Activated CD4-positive, alpha-beta T cell treated with anti-CD3 and anti-CD28 coated beads, Interleukin-2, amount 10 ng/mL, durations not matched to agents 7 days and 5 days (primary cell): ENCODE measurements around the gene GARS1. TPM values are rescaled to one million over a fixed set of nuclear protein-coding genes. Genes with fewer than 3 reads are reported as not detected.
A peak's percentile ranks its signal among the peaks of the same experiment; 100 is the strongest.
"Not testable (repeated sequence)": the region's sequence is repeated elsewhere in the genome, so short reads cannot be mapped to it uniquely, and the experiment has no call there.

Experiments used
- CTCF ChIA-PET: fragments of 350-600 bp; sonication (Branson Sonifier 250); formaldehyde crosslinking; loops from one replicate; lab custom pipeline; 2021; ENCODE audit warnings: antibody characterized with exemption; lab: Charles Lee
- POLR2A ChIA-PET: fragments of 350-600 bp; sonication (Branson Sonifier 250); formaldehyde crosslinking; loops from one replicate; lab custom pipeline; 2021; ENCODE audit warnings: antibody characterized with exemption; lab: Charles Lee
- DNase-seq: peaks from one replicate; pipeline ENCODE4 v3.0.0-alpha.2; 2020
- H3K27ac Mint-ChIP-seq: one replicate; pipeline ENCODE4 v1.8.0; 2021; ENCODE audit warnings: mild to moderate bottlenecking, moderate library complexity, mixed read lengths
- H3K27me3 Mint-ChIP-seq: one replicate; pipeline ENCODE4 v1.8.0; 2021; ENCODE audit warnings: mixed read lengths
- H3K36me3 Mint-ChIP-seq: one replicate; pipeline ENCODE4 v1.8.0; 2021; ENCODE audit warnings: low read depth, mixed read lengths
- H3K4me1 Mint-ChIP-seq: one replicate; pipeline ENCODE4 v1.8.0; 2021; ENCODE audit warnings: mixed read lengths
- H3K4me3 Mint-ChIP-seq: one replicate; pipeline ENCODE4 v1.8.0; 2021; ENCODE audit warnings: mild to moderate bottlenecking, moderate library complexity, mixed read lengths
- H3K9me3 Mint-ChIP-seq: one replicate; pipeline ENCODE4 v1.8.0; 2021; ENCODE audit warnings: mixed read lengths
- total RNA-seq, 2 experiments: library from RNA; stranded (reverse); gene quantifications; one replicate each; pipeline ENCODE4 v1.2.3, GENCODE V29; 2021

Gene GARS1
- total RNA-seq, 2 experiments from 2014 or later, result 165 to 167 TPM

DNA sequence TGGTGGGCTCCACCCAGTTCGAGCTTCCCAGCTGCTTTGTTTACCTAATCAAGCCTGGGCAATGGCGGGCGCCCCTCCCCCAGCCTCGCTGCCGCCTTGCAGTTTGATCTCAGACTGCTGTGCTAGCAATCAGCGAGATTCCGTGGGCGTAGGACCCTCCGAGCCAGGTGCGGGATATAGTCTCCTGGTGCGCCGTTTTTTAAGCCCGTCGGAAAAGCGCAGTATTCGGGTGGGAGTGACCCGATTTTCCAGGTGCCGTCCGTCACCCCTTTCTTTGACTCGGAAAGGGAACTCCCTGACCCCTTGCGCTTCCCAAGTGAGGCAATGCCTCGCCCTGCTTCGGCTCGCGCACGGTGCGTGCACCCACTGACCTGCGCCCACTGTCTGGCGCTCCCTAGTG lies 47.6 kb downstream of the GARS1 start:
- H3K27me3 Mint-ChIP-seq, H3K4me1 Mint-ChIP-seq, CTCF ChIA-PET, H3K9me3 Mint-ChIP-seq, H3K4me3 Mint-ChIP-seq, H3K27ac Mint-ChIP-seq, POLR2A ChIA-PET, DNase-seq: not testable (repeated sequence)
- peaks cover 21% of the 10 kb centered on the region for H3K36me3 Mint-ChIP-seq

GRCh38 chr7:30642789-30643188 lies 48.1 kb downstream of the GARS1 start:
- no peaks in the 10 kb centered on the region for H3K27me3 Mint-ChIP-seq
- H3K4me1 Mint-ChIP-seq, result no peaks in the 10 kb centered on the region
- POLR2A ChIA-PET, result no interaction called here

DNA sequence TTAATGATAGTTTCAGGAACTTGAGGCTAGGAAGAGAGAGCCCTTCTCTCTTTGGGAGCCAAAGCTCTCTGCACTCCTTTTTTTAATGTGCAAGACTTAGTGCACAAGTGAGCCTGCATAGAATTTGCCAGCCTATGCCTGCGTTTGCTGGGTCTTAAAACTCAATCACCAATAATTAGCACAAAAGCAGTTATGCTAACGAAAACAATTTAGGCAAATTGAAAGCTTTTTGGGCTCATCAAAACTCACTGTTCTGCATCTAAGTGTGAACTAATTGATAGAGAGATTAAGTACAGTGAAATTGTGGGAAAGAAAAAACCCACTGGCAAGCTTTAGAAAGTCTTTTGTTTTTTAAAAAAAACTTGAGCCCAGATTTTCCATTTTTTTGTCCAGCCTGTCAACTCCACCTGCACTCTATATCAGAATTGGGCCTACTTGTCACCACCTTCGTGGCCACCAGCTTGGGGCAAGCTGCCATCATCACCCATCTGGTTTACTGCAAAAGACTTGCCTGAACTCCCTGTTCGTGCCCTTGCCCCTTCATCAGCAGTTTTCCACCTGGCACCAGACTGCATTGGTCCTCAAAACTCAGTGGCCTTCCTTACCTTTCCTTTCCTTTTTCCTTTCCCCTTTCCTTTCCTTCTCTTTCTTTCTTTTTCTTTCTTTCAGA lies 49.7 kb downstream of the GARS1 start:
- Mint-ChIP-seq H3K4me3 (no peak overlapping the region), H3K9me3 (no peaks in the 10 kb centered on the region), H3K27ac (peak overlapping the region; percentile 54), H3K27me3 (no peaks in the 10 kb centered on the region), H3K36me3 (peaks cover 19% of the 10 kb centered on the region), H3K4me1 (no peaks in the 10 kb centered on the region)
- DNase-seq, result no peak
- CTCF ChIA-PET, result interaction anchor here (1.0 to 1.7 kb wide), 2 partner anchors 10 to 14 kb away, joined by 3 read pairs; no protein-coding TSS in a partner anchor
- POLR2A ChIA-PET, result no interaction called here

More at GRCh38 chr7:30642789-30643188, 48.1 kb downstream of the GARS1 start:
- H3K4me3 Mint-ChIP-seq, result no peak overlapping the region
- DNase-seq, result no peak
- CTCF ChIA-PET, result interaction anchor here (1.7 kb wide), 1 partner anchor 16 kb away, joined by 3 read pairs; no protein-coding TSS in a partner anchor
- no peak overlapping the region for H3K27ac Mint-ChIP-seq
- H3K9me3 Mint-ChIP-seq, result no peaks in the 10 kb centered on the region
- peaks cover 20% of the 10 kb centered on the region for H3K36me3 Mint-ChIP-seq

DNA sequence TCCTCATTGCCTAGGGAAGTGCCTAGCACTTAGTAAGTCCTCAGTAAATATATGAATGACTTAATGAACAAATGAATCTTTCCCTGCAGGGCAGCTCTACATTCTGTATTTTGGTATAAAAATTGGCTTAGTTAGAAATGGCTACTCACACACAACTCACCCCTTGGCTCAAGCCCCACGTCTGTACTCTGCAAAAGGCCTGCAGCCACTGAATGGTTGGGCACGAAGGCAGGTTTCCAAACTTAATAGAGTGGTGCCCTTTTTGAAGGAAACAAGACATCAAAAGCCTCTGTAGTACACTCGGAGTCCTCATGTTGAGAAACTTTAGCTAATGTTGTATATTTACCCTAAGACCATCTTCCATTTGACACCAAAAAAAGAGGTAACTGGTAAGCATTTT lies 51.0 kb downstream of the GARS1 start:
- no peak overlapping the region for H3K4me3 Mint-ChIP-seq
- no peaks in the 10 kb centered on the region for H3K27me3 Mint-ChIP-seq
- POLR2A ChIA-PET, result no interaction called here
- H3K4me1 Mint-ChIP-seq, result no peaks in the 10 kb centered on the region
- DNase-seq, result no peak
- H3K27ac Mint-ChIP-seq, result no peak overlapping the region
- peaks cover 17% of the 10 kb centered on the region for H3K36me3 Mint-ChIP-seq
- CTCF ChIA-PET, result no interaction called here
- no peaks in the 10 kb centered on the region for H3K9me3 Mint-ChIP-seq

DNA sequence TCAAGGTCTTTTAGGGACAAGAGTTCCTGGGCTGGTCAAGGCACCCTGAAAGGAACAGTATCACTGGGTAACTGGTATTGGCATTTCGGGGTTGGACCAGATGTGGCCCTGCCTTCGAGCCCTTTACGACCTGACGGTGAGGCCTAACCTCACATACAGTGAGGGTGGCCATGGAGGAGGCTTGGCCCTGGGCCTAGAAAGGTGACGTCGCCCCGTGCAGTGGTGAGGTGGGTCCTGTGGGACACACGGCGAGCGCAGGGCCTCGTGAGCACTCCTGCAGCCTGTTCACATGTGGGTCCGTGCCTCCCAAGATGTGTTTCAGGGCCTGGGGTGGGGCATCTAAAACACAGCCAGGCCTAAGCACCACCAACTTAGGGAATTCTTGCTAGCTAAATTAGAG lies 51.5 kb downstream of the GARS1 start:
- POLR2A ChIA-PET, result no interaction called here
- H3K36me3 Mint-ChIP-seq, result peaks cover 17% of the 10 kb centered on the region
- H3K4me3 Mint-ChIP-seq, result no peak overlapping the region
- H3K4me1 Mint-ChIP-seq, result no peaks in the 10 kb centered on the region
- H3K27ac Mint-ChIP-seq, result no peak overlapping the region
- H3K27me3 Mint-ChIP-seq, result no peaks in the 10 kb centered on the region
- no peaks in the 10 kb centered on the region for H3K9me3 Mint-ChIP-seq
- CTCF ChIA-PET, result no interaction called here
- no peak for DNase-seq

DNA sequence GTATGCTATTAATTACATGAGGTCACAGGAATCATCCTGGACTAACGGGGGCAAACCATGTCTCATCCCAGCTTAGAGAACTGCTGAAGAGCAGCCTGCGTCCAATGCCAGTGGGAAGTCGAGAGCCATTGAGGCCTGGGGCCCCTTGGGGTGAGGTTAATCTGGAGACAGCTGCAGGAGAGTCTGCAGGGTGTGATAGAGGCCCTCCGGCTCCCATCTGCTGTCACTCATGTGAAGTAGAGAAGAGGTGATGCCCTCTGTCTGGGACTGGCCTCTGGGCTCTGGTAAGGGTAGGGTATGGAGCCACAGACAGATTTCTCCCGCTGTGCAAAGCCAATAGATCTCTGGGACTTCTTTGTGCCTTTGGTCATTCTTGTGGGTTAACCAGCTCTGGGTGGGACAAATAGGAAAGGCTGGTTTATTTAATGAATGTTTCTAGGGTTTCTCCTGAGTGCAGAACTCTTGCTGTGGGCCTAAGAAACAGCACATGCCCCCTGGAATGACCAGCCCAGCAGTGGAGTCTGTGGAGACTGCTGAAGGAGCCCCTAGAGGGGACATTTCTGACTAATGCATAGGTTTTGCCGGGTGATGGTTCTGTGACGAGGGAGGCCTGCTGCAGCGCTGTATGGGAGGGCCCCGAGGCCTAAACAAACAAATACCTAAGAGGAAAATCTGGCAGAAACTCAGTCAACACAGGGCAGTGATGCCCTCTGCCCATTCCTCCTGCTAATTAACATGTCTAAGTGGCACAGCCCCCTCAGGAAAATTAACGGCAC lies 53.1 kb downstream of the GARS1 start:
- Mint-ChIP-seq H3K27ac (no peak overlapping the region), H3K27me3 (no peaks in the 10 kb centered on the region)
- POLR2A ChIA-PET, result no interaction called here

DNA sequence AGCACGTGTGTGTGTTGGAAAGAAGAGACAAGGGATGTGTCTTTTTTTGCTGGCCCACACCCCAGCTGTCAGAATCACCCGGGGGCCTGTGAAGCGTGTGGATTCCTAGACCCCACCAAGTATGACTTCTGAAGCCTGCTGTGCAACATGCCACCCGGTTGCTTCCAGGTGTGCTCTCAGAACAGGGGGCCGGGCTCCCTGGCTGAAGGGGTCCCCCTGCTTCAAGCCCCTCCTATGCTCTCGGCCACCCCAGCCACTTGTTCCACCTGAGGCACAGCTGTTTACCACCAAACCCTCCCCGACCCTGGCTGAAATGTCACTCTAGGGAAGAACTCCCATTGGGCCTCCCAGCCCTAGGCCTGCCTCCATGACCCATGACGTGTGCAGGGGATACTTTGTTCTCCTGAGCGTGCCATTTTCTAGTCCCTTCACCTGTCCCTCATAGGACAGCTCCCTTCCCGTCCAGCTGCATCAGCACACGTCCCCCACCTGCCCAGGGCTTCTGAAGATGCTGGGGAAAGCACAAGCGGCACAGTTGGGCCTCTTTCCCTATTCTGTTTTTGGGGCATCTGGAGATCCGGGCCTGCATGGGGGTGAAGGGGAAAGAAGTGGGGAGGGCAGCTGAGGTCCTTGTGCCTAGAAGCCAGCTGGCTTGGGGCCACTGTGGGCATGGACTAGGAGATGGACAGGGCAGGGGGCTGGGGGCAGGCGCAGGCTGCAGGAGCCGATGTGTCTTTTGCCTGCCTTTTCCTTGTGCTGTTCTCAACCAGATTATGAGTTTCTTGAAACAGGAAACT lies 54.3 kb downstream of the GARS1 start:
- Mint-ChIP-seq H3K4me1 (no peaks in the 10 kb centered on the region), H3K4me3 (no peak overlapping the region), H3K27me3 (no peaks in the 10 kb centered on the region), H3K36me3 (peaks cover 11% of the 10 kb centered on the region), H3K9me3 (no peaks in the 10 kb centered on the region), H3K27ac (no peak overlapping the region)
- DNase-seq, result no peak
- CTCF ChIA-PET, result no interaction called here
- POLR2A ChIA-PET, result no interaction called here

More for the DNA sequence above, 53.1 kb downstream of the GARS1 start:
- no peak for DNase-seq
- CTCF ChIA-PET, result interaction anchor here (1.2 kb wide), 2 partner anchors 14 to 93 kb away, joined by 3 to 4 read pairs; no protein-coding TSS in a partner anchor
- Mint-ChIP-seq H3K36me3 (peaks cover 13% of the 10 kb centered on the region), H3K9me3 (no peaks in the 10 kb centered on the region), H3K4me1 (no peaks in the 10 kb centered on the region), H3K4me3 (no peak overlapping the region)

- ChIA-PET CTCF (no interaction called here), POLR2A (no interaction called here)
- no peak overlapping the region for H3K27ac Mint-ChIP-seq
- H3K4me1 Mint-ChIP-seq, result no peaks in the 10 kb centered on the region
- H3K9me3 Mint-ChIP-seq, result no peaks in the 10 kb centered on the region
- DNase-seq, result no peak
- H3K27me3 Mint-ChIP-seq, result no peaks in the 10 kb centered on the region
- H3K36me3 Mint-ChIP-seq, result peaks cover 6% of the 10 kb centered on the region
- H3K4me3 Mint-ChIP-seq, result no peak overlapping the region
Measured at GRCh38 chr7:30649717-30650420, 55.2 kb downstream of the GARS1 start.

DNA sequence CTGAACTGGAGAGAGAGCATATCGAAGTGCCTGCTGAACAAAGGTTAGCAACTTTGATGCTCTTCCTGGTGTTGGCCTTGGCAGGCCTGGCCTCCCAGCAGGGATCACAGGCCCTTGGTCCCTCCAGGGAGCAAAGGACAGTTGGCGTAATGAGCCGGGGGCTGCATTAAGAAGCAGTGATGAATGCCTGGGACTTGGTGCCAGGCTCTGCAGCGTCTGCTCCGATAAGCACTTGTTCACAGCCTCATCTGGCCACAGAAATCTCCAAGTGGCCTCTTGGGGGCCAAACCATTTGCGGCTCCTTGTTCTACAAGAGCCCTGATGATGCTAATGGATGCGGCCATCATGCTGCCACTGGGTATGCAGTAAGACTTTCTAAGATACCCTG lies 55.7 kb downstream of the GARS1 start:
- H3K27me3 Mint-ChIP-seq, result no peaks in the 10 kb centered on the region
- no peaks in the 10 kb centered on the region for H3K9me3 Mint-ChIP-seq
- peaks cover under 1% of the 10 kb centered on the region for H3K36me3 Mint-ChIP-seq
- POLR2A ChIA-PET, result no interaction called here
- no peaks in the 10 kb centered on the region for H3K4me1 Mint-ChIP-seq
- no peak for DNase-seq
- no peak overlapping the region for H3K27ac Mint-ChIP-seq
- CTCF ChIA-PET, result no interaction called here
- H3K4me3 Mint-ChIP-seq, result no peak overlapping the region

DNA sequence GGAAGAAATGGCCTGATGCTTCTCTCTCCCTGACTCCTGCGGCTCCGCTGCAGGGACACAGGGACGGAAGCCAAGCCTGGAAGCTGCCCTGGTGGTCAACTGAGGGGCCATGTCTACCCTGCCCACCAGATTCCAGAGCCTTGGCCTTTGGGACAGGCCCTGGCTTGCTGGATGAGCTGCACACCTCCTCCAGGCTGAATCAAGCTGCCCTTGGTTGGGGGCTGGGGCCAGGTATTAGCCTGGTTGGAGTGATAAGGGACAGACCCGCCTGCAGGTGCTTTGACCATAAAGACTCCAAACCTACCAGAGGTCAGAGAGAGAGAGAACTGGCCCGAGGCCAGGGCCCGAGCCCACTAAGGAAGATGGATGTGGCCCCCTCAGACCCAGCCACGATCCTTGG lies 57.5 kb downstream of the GARS1 start:
- no peak overlapping the region for H3K4me3 Mint-ChIP-seq
- POLR2A ChIA-PET, result no interaction called here
- H3K27ac Mint-ChIP-seq, result no peak overlapping the region

GRCh38 chr7:30652698-30653641 lies 58.3 kb downstream of the GARS1 start:
- Mint-ChIP-seq H3K27ac (no peak overlapping the region), H3K4me1 (no peaks in the 10 kb centered on the region), H3K9me3 (no peaks in the 10 kb centered on the region), H3K27me3 (no peaks in the 10 kb centered on the region), H3K4me3 (no peak overlapping the region), H3K36me3 (no peaks in the 10 kb centered on the region)
- CTCF ChIA-PET, result interaction anchor here (1.5 kb wide), 1 partner anchor 26 kb away, joined by 4 read pairs; no protein-coding TSS in a partner anchor
- no peak for DNase-seq
- POLR2A ChIA-PET, result no interaction called here

More for the DNA sequence above, 57.5 kb downstream of the GARS1 start:
- Mint-ChIP-seq H3K27me3 (no peaks in the 10 kb centered on the region), H3K36me3 (no peaks in the 10 kb centered on the region), H3K4me1 (no peaks in the 10 kb centered on the region), H3K9me3 (no peaks in the 10 kb centered on the region)
- CTCF ChIA-PET, result no interaction called here
- no peak for DNase-seq
